Cardiac fibroblast (primary cell): Measurements from ENCODE around the gene RORC.

Experiments used
- DNase-seq, 2 donors: peaks; one replicate each; pipeline versions ENCODE4 v3.0.0 to v3.0.0-alpha.2; 2010; ENCODE audit warnings: low read depth in 2 of 2
- H3K4me3 ChIP-seq, 2 donors: replicated peaks in 1 of 2; 1 replicate in 1 of 2; 2 replicates in 1 of 2; pipeline ENCODE4 v1.5.1; 2011; ENCODE audit warnings: low read depth in 2 of 2, low read length in 2 of 2, mild to moderate bottlenecking in 2 of 2, moderate library complexity in 1 of 2
- TF ChIP-seq, protein P1 (sequence below): IDR thresholded peaks from one replicate; pipeline ENCODE4 v1.5.1; 2011; ENCODE audit warnings: low read depth, mild to moderate bottlenecking, low read length, inconsistent platforms

Gene RORC

DNA sequence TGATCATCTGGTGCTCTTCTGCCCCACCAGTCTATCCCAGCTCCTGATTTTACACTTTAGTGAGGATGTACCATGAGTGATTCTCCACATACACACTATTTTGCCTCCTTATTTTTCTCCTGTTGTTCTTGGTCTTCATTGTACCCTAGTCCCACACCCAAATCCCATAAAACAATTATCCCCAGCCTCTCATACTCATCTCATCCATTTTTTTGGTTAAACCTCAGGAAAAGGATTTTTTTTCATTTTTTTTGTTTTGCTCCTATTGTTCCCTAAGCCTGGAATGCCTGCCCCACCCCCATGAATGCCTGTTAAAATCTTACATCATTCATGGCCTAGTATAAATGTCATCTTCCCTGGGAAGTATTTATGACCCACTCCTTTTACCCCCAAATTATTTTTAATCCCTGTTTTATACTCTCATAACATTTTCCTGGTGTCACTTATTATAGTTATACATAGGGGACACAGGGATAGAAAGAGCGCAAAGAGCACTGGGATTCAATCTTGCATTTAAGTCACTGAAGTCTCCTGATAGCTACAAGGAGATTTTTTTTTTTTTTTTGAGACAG lies 21.5 kb downstream of the RORC start:
- DNase-seq: no peak
- TF ChIP-seq, protein P1, sequence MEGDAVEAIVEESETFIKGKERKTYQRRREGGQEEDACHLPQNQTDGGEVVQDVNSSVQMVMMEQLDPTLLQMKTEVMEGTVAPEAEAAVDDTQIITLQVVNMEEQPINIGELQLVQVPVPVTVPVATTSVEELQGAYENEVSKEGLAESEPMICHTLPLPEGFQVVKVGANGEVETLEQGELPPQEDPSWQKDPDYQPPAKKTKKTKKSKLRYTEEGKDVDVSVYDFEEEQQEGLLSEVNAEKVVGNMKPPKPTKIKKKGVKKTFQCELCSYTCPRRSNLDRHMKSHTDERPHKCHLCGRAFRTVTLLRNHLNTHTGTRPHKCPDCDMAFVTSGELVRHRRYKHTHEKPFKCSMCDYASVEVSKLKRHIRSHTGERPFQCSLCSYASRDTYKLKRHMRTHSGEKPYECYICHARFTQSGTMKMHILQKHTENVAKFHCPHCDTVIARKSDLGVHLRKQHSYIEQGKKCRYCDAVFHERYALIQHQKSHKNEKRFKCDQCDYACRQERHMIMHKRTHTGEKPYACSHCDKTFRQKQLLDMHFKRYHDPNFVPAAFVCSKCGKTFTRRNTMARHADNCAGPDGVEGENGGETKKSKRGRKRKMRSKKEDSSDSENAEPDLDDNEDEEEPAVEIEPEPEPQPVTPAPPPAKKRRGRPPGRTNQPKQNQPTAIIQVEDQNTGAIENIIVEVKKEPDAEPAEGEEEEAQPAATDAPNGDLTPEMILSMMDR: no peak

GRCh38 chr1:151809290-151809984 lies 22.2 kb downstream of the RORC start:
- no peak for DNase-seq
- no peak overlapping the region for H3K4me3 ChIP-seq
- TF ChIP-seq, protein P1: no peak

More for the DNA sequence above, 21.5 kb downstream of the RORC start:
- H3K4me3 ChIP-seq: no peak overlapping the region

GRCh38 chr1:151807766-151808165 lies 23.8 kb downstream of the RORC start:
- TF ChIP-seq, protein P1: no peak
- DNase-seq: no peak

GRCh38 chr1:151807131-151807530 lies 24.5 kb downstream of the RORC start:
- TF ChIP-seq, protein P1: no peak
- DNase-seq: no peak
- H3K4me3 ChIP-seq: no peak overlapping the region

More at GRCh38 chr1:151807766-151808165, 23.8 kb downstream of the RORC start:
- H3K4me3 ChIP-seq: no peak overlapping the region

- TF ChIP-seq, protein P1: no peak
- H3K4me3 ChIP-seq: no peak overlapping the region
- DNase-seq: no peak
Measured at GRCh38 chr1:151806170-151806569, 25.4 kb downstream of the RORC start.

GRCh38 chr1:151805066-151805820 lies 26.4 kb downstream of the RORC start, which contains the start of gene LINGO4:
Gene LINGO4, minus strand, starts transcription at chr1:151805419. Its CDS starts 2,715 bp downstream, at chr1:151802704.
- DNase-seq: no peak
- no peak within 1 kb of the TSS for H3K4me3 ChIP-seq
- TF ChIP-seq, protein P1: no peak
